Posterior vena cava (tissue), 2 donors: ENCODE measurements around the gene ABCC4. TPM values are rescaled to one million over a fixed set of nuclear protein-coding genes. Genes with fewer than 3 reads are reported as not detected.
"Not testable (repeated sequence)": the region's sequence is repeated elsewhere in the genome, so short reads cannot be mapped to it uniquely, and the experiment has no call there.

Source experiments
- DNase-seq: peaks from one replicate; pipeline ENCODE4 v3.0.0-alpha.2; 2020; ENCODE audit warnings: low spot score
- intact Hi-C, 2 donors: fragments of 100-400 bp; cut with DNase I; formaldehyde crosslinking; loops; one replicate each; pipeline versions ENCODE4 v1.14.1 to v1.14.2; 2022 to 2023
- total RNA-seq, 2 donors: library from RNA; stranded (reverse); fragmentation: NEBNext Ultra II Directional; extraction: Animal tissue kit (Norgen Biotek cat#: 25700); gene quantifications; one replicate each; pipeline ENCODE4 v1.2.1, GENCODE V29; 2021
- donor health status: DM: yes; HTN: yes; CAD: no.
- donor health status: DM: yes; HTN: yes; CAD: no.

Gene ABCC4
- total RNA-seq, 2 donors from 2014 or later = 10.5 to 16.2 TPM

DNA sequence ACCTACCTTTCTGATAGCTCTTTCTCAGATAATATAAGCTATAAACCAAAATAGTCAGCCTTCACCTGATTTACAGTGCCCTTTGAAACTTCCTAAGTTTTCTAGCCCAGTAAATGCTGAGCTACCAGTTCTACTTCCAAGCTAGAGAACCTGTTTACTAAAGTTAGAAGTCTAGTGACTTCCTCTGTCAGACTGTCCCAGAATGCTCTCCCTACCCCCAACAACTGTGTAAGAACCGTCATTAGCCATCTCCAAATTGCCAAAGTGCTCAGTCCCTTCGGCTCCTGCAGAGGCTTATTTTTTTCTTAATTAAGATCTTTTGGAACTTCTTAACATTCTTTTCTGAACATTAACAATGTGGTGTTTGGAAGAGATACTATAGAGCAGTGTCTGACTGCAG is 3.2 kb upstream of the ABCC4 start:
- intact Hi-C loops = no loop called here
- no peak for DNase-seq

DNA sequence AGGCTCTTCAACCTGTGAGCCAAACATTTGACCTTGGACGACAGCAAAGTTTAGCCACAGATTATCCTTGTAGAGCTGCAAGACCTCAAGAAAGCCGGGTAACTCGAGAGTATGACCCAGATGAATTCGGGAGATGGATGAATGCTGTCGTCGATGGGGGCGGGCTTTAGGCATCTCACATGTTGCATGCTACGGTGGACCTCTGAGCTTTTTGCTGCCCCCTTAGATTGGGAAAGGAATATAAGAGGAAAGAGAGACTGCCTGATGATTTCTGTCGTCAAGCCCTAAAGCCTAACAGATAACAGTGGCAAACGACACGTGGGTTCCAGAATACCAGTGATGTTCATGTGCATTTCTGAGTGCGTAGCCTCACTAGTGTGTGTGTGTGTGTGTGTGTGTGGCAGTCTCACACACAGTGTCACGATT is 730 bp upstream of the ABCC4 start:
- intact Hi-C loops = no loop called here
- no peak for DNase-seq

GRCh38 chr13:95300625-95301182 is 547 bp downstream of the ABCC4 start:
- intact Hi-C loops = no loop called here
- DNase-seq = peak; percentile 84

GRCh38 chr13:95298971-95299621 is 2.2 kb downstream of the ABCC4 start:
- DNase-seq = no peak
- intact Hi-C loops = no loop called here

- peak; percentile 0 for DNase-seq
These were observed 2.9 kb downstream of the ABCC4 start for GRCh38 chr13:95298169-95298965.

GRCh38 chr13:95296326-95296925 is 4.8 kb downstream of the ABCC4 start:
- DNase-seq = peak; percentile 60
- intact Hi-C loops = no loop called here

More at GRCh38 chr13:95298169-95298965, 2.9 kb downstream of the ABCC4 start:
- intact Hi-C loops = no loop called here

- intact Hi-C loops = no loop called here
- DNase-seq = peak; percentile 50
These were observed 6.2 kb downstream of the ABCC4 start for GRCh38 chr13:95295026-95295425.

DNA sequence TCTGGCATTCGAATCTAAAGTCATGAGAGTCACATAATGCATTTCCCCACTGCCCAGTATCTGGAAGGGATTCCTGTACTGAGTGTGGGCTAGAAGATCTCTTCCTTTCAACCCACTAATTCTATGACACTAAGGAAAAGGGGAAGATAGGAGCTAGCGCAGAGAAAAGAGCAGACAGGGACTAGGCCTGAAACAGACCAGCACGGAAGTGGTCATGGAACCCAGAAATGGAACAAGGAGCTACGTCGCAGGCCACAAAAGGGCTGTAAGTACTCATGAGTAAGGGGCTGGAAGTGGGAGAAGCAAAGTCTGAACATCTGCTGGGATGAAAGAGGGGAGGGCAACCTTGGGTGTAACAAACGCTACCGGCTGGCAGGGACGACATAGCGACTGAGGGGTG is 8.6 kb downstream of the ABCC4 start:
- intact Hi-C loops = no loop called here
- peak; percentile 12 for DNase-seq

GRCh38 chr13:95289901-95290300 is 11.3 kb downstream of the ABCC4 start:
- intact Hi-C loops = not testable (repeated sequence)
- DNase-seq = peak; percentile 12

GRCh38 chr13:95289020-95289444 is 12.2 kb downstream of the ABCC4 start:
- DNase-seq = no peak
- intact Hi-C loops = no loop called here

DNA sequence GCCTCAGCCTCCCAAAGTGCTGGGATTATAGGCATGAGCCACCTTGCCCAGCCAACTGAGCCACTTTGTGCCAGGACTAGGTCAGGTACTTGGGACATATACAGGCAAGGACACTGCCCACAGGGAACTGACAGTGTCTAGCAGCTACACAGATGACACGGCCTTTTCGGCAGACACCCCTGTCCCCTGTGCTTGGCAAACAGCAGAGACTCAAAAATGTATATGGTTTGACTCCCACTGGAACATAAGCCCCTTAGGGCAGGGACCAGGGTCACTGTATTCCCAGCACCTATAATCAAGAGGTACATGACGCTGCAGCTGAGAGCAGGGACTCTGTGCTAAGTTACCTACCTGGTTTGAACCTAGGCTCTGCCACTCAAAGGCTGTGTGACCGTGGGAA is 16.8 kb downstream of the ABCC4 start:
- DNase-seq = no peak
- intact Hi-C loops = no loop called here

- no peak for DNase-seq
- intact Hi-C loops = no loop called here
These were observed 22.2 kb downstream of the ABCC4 start for GRCh38 chr13:95279016-95279415.

DNA sequence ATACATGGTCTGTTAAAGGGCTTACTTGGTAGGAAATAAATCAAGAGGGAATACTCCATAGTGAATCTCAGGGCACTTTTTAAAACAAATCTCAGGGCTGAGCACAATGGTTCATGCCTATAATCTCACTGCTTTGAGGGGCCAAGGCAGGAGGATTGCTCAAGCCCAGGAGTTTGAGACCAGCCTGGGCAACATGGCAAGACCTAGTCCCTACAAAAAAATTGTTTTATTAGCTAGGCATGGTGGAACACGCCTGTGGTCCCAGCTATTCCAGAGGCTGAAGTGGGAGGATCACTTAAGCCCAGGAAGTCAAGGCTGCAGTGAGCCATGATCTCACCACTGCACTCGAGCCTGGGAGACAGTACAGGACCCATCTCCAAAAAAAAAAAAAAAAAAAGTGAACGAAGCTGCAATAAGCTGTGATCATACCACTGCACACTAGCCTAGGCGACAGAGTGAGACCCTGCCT is 25.2 kb downstream of the ABCC4 start:
- DNase-seq = no peak

GRCh38 chr13:95275322-95276036 is 25.8 kb downstream of the ABCC4 start:
- no peak for DNase-seq
- intact Hi-C loops = no loop called here

More for the DNA sequence above, 25.2 kb downstream of the ABCC4 start:
- intact Hi-C loops = no loop called here

- DNase-seq, intact Hi-C loops: not testable (repeated sequence)
These were observed 27.6 kb downstream of the ABCC4 start for GRCh38 chr13:95273592-95274132.

GRCh38 chr13:95272076-95272475 is 29.2 kb downstream of the ABCC4 start:
- intact Hi-C loops, DNase-seq: not testable (repeated sequence)

DNA sequence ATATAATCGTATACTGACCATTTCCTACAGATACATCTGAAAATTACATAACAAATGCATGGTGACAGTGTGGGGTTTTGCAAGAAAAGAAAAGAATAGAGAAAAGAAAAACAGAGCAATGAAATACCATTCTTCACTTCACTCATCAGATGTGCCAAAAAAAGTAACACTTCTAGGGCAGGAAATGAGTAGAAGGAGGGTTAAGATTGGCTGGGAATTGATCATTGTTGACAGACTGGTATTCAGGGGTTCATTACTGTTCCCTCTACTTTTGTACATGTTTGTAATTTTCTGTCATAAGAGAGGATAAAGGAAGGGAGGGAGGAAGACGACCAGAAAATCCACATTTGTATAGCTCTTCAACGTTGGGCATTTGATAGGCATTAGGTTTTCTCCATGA is 31.5 kb downstream of the ABCC4 start:
- intact Hi-C loops = no loop called here
- no peak for DNase-seq

DNA sequence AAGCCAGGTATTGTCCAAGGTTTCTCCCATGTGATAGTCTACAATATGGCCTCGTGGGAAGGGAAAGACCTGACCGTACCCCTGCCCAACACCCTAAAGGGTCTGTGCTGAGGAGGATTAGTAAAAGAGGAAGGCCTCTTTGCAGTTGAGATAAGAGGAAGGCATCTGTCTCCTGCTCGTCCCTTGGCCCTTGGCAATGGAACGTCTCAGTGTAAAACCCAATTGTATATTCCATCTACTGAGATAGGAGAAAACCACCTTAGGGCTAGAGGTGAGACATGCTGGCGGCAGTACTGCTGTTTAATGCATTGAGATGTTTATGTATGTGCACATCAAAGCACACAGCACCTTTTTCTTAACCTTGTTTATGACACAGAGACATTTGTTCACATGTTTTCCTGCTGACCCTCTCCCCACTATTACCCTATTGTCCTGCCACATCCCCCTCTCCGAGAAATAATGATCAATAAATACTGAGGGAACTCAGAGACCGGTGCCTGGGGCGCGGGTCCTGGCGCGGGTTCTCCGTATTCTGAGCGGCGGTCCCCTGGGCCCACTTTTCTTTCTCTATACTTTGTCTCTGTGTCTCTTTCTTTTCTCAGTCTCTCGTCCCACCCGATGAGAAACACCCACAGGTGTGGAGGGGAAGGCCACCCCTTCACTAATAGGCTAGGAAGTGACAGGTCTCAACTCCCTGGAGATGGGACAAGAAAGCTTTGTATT is 32.7 kb downstream of the ABCC4 start:
- intact Hi-C loops, DNase-seq: not testable (repeated sequence)
